ENCODE measurements around the gene VPS35L. TPM values are rescaled to one million over a fixed set of nuclear protein-coding genes. Genes with fewer than 3 reads are reported as not detected.
A peak's percentile ranks its signal among the peaks of the same experiment; 100 is the strongest.

VPS35L gene
- total and polyA plus RNA-seq, 2 of the 13 experiments (the other 11 are each of a cell fraction or from before 2014, with no cell fraction given), result 1.4 to 1.6 TPM

DNA sequence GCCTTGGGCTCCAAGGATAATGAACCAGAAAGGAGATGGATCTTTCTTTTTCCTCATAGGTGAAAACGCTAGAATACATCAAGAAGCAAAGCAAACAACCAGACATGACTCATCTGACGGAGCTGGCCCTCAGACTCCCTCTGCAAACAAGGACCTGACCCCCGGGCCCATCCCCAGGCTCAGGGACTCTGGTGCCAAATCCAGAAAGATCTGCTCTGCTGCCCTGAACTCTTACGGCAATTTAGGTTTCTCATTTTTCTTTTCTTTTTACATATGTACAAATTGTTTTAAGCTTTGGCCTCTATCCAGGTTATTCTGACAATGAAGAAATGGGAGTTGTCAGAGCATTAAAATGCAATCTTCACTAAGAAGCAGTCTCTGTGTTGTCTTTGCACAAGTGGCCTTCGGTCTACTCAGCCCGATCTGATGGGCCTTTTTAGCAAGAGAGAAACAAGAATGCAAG is 144.8 kb downstream of the VPS35L start (continued):
- TF ChIP-seq, protein P1, sequence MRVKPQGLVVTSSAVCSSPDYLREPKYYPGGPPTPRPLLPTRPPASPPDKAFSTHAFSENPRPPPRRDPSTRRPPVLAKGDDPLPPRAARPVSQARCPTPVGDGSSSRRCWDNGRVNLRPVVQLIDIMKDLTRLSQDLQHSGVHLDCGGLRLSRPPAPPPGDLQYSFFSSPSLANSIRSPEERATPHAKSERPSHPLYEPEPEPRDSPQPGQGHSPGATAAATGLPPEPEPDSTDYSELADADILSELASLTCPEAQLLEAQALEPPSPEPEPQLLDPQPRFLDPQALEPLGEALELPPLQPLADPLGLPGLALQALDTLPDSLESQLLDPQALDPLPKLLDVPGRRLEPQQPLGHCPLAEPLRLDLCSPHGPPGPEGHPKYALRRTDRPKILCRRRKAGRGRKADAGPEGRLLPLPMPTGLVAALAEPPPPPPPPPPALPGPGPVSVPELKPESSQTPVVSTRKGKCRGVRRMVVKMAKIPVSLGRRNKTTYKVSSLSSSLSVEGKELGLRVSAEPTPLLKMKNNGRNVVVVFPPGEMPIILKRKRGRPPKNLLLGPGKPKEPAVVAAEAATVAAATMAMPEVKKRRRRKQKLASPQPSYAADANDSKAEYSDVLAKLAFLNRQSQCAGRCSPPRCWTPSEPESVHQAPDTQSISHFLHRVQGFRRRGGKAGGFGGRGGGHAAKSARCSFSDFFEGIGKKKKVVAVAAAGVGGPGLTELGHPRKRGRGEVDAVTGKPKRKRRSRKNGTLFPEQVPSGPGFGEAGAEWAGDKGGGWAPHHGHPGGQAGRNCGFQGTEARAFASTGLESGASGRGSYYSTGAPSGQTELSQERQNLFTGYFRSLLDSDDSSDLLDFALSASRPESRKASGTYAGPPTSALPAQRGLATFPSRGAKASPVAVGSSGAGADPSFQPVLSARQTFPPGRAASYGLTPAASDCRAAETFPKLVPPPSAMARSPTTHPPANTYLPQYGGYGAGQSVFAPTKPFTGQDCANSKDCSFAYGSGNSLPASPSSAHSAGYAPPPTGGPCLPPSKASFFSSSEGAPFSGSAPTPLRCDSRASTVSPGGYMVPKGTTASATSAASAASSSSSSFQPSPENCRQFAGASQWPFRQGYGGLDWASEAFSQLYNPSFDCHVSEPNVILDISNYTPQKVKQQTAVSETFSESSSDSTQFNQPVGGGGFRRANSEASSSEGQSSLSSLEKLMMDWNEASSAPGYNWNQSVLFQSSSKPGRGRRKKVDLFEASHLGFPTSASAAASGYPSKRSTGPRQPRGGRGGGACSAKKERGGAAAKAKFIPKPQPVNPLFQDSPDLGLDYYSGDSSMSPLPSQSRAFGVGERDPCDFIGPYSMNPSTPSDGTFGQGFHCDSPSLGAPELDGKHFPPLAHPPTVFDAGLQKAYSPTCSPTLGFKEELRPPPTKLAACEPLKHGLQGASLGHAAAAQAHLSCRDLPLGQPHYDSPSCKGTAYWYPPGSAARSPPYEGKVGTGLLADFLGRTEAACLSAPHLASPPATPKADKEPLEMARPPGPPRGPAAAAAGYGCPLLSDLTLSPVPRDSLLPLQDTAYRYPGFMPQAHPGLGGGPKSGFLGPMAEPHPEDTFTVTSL (CRISPR knock-in tag; IDR thresholded peaks at IDR 0.05; ENCODE audit: borderline replicate concordance), result peak; percentile 71; the same call in 1 of the 2 replicates
- TF ChIP-seq ZKSCAN5 (CRISPR knock-in tag; IDR thresholded peaks at IDR 0.05), result no peak
- TF ChIP-seq ZNF451 (CRISPR knock-in tag; IDR thresholded peaks at IDR 0.05), result no peak
- no peak for TF ChIP-seq CC2D1A (CRISPR knock-in tag; IDR thresholded peaks at IDR 0.05)
- TF ChIP-seq, protein P2, sequence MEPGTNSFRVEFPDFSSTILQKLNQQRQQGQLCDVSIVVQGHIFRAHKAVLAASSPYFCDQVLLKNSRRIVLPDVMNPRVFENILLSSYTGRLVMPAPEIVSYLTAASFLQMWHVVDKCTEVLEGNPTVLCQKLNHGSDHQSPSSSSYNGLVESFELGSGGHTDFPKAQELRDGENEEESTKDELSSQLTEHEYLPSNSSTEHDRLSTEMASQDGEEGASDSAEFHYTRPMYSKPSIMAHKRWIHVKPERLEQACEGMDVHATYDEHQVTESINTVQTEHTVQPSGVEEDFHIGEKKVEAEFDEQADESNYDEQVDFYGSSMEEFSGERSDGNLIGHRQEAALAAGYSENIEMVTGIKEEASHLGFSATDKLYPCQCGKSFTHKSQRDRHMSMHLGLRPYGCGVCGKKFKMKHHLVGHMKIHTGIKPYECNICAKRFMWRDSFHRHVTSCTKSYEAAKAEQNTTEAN (CRISPR knock-in tag; conservative IDR thresholded peaks at IDR 0.05), result 0 out of 2 replicates have a peak, but pooled peaks have one; percentile 40
- 0 out of 2 replicates have a peak, but pooled peaks have one; percentile 50 for TF ChIP-seq ZNF792 (CRISPR knock-in tag; IDR thresholded peaks at IDR 0.05)
- TF ChIP-seq ZSCAN20 (CRISPR knock-in tag; IDR thresholded peaks at IDR 0.05; ENCODE audit: borderline replicate concordance), result no peak
- TF ChIP-seq FOSL2 (CRISPR knock-in tag; IDR thresholded peaks at IDR 0.05), result peak; percentile 98
- no peak for TF ChIP-seq REXO4 (CRISPR knock-in tag; IDR thresholded peaks at IDR 0.05; ENCODE audit: borderline replicate concordance)
- TF ChIP-seq GABPA (IDR thresholded peaks at IDR 0.05; ENCODE audit: low read depth, low read length), result no peak
- TF ChIP-seq GABPA (CRISPR knock-in tag; IDR thresholded peaks at IDR 0.05; ENCODE audit: low read depth), result no peak; the same call in 1 of the 2 replicates
- peak; percentile 84 for TF ChIP-seq MAZ (IDR thresholded peaks at IDR 0.05; ENCODE audit: borderline replicate concordance, low read depth, low read length)
- no peak for TF ChIP-seq MAZ (CRISPR knock-in tag; IDR thresholded peaks at IDR 0.05; ENCODE audit: low read depth)
- TF ChIP-seq MLLT10 (CRISPR knock-in tag; IDR thresholded peaks at IDR 0.05), result no peak
- TF ChIP-seq ZNF672 (CRISPR knock-in tag; IDR thresholded peaks at IDR 0.05), result no peak
- no peak for TF ChIP-seq ZNF562 (CRISPR knock-in tag; IDR thresholded peaks at IDR 0.05; ENCODE audit: borderline replicate concordance)
- no peak for TF ChIP-seq POGZ (CRISPR knock-in tag; IDR thresholded peaks at IDR 0.05)
- TF ChIP-seq, protein P3, sequence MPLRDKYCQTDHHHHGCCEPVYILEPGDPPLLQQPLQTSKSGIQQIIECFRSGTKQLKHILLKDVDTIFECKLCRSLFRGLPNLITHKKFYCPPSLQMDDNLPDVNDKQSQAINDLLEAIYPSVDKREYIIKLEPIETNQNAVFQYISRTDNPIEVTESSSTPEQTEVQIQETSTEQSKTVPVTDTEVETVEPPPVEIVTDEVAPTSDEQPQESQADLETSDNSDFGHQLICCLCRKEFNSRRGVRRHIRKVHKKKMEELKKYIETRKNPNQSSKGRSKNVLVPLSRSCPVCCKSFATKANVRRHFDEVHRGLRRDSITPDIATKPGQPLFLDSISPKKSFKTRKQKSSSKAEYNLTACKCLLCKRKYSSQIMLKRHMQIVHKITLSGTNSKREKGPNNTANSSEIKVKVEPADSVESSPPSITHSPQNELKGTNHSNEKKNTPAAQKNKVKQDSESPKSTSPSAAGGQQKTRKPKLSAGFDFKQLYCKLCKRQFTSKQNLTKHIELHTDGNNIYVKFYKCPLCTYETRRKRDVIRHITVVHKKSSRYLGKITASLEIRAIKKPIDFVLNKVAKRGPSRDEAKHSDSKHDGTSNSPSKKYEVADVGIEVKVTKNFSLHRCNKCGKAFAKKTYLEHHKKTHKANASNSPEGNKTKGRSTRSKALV (CRISPR knock-in tag; IDR thresholded peaks at IDR 0.05), result peak; percentile 65; the same call in 1 of the 2 replicates
- TF ChIP-seq HNF4G (IDR thresholded peaks at IDR 0.05; ENCODE audit: borderline replicate concordance, low read depth, low read length), result 0 out of 2 replicates have a peak, but pooled peaks have one; percentile 6
- no peak for TF ChIP-seq HNF4G (CRISPR knock-in tag; IDR thresholded peaks at IDR 0.05; ENCODE audit: borderline replicate concordance, low read depth)
- TF ChIP-seq, protein P4, sequence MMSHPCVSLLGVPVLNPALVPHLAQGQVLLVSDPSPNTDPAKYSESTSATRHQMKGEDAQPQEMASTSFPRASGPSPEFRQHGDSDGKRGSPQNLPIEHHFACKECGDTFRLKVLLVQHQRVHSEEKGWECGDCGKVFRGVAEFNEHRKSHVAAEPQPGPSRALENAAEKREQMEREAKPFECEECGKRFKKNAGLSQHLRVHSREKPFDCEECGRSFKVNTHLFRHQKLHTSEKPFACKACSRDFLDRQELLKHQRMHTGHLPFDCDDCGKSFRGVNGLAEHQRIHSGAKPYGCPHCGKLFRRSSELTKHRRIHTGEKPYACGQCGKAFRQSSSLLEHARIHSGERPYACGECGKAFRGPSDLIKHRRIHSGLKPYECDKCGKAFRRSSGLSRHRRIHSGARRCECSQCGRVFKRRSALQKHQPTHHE (CRISPR knock-in tag; IDR thresholded peaks at IDR 0.05; ENCODE audit: borderline replicate concordance), result no peak

Data from HepG2 (cell line).